ENCODE data around the gene CERT1. TPM values are rescaled to one million over a fixed set of nuclear protein-coding genes. Genes with fewer than 3 reads are reported as not detected.
A peak's percentile ranks its signal among the peaks of the same experiment; 100 is the strongest.
"Not testable (repeated sequence)": the region's sequence is repeated elsewhere in the genome, so short reads cannot be mapped to it uniquely, and the experiment has no call there.

Gene CERT1
- 10.9 and 13.2 TPM in 2 replicates for polyA plus RNA-seq (2014; cell fraction: cytosol; rRNA removed)
- polyA plus RNA-seq (2014; cell fraction: nucleus; rRNA removed), result 7.4 and 10.0 TPM in 2 replicates

DNA sequence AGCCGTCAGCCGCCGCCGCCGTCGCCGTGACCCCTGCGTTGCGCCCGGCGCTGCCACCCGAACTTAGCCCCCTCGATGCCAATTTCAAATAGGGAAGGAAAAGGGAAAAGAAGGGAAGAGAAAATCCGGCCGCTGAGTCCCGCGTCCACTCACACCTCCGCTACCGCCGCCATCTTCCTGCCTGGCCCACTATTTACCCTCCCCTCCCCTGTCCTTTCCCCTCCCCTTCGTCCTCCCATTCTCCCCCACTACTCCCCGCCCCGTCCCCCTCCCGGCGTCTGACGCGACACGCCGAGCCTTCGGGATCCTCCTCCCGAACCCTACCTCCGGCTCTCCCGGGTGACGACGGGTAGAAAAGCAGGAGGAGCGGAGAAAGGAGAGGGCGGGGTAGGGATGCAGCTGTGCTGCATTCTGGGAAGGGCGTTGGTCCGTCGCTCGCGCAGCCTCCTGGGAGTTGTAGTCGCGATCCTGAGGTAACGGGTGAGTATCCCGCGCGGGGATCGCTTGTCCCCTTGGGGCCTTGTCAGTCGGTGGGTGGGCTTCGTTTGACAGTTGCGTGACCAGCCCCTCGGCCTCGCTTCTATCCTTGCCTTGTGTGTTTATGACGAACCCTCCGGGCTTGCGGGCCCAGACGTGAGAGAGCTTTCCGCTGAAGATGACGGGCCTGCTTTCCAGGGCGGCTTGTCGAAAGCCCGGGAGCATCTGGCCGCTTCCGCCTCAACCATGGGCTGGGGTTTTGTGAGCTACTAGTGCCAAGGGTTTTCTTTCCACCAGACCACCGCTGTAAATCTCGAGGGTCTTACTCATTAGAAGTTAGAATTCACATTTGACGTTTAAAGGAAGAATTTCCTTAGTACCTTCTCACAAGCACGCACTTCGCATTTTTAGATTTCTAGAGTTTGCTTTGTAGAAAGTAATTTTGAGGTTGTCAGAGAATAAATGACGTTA, at the start of gene CERT1, which contains the start of gene POLK:
Gene CERT1, minus strand, starts transcription at position 195 of the 948 bp plus-strand sequence. CDS start 422 bp downstream, outside the sequence.
Gene POLK, plus strand, starts transcription at position 457 of the 948 bp plus-strand sequence.
- peak; percentile 98 for DNase-seq (ENCODE audit: low spot score)

- DNase-seq (ENCODE audit: low spot score), result not testable (repeated sequence)
Observed at GRCh38 chr5:75560655-75561054, 49.2 kb upstream of the CERT1 start.

- DNase-seq (ENCODE audit: low spot score), result no peak
Observed at GRCh38 chr5:75558981-75559632, 47.7 kb upstream of the CERT1 start.

DNA sequence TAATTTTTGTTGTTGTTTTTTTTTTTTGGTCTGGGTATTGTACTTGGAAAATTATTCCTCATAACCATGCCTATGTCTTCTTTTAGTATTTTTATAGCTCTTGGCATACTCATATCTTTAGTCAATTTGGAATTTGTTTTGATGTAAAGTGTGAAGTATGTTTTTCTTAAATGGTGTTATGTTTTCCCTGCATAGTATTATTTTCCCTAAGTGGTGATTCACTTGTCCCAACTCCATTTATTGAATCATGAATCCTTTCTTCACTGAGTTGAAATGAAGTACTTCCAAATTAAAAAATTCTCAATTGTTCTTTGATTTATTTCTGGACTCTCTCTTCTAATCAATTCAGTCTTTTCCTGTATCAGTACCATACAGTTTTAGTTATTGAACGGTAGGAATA, 46.8 kb upstream of the CERT1 start:
- DNase-seq (ENCODE audit: low spot score), result no peak

DNA sequence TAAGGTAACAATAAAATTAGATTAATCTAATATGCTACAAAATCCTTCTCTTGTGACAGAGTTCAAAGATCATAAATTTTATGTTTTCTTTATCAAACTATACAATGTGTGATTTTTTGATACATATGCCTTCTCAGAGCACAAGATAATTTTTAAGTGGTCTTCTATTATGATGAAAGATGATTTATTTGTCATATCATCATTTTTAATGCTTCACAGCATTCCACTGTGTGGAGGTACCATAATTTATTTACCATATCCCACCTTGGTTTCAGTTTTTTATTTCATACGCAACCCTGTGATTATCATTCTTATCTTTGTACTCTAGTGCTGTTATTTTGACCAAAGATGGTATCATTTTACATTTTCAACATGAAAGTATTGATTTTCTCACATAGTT, 41.9 kb upstream of the CERT1 start:
- DNase-seq (ENCODE audit: low spot score), result no peak

- DNase-seq (ENCODE audit: low spot score), result no peak
Observed at GRCh38 chr5:75552764-75553163, 41.3 kb upstream of the CERT1 start.

DNA sequence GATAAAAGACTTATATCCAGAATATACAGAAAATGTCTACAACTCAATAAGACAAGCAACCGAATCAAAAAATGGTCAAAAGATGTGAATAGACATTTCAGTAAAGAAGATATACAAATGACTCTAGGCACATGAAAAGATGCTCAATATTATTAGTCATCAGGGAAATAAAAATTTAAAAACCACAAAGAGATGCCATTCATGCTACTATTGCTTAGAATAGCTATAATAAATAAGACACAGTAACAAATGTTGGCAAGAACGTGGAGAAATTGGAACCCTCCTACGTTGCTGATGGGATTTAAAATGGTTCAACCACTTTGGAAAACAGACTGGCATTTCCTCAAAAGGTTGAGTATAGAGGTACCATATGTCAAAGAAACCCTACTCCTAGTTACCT, 40.0 kb upstream of the CERT1 start:
- no peak for DNase-seq (ENCODE audit: low spot score)

GRCh38 chr5:75550597-75550996, 39.2 kb upstream of the CERT1 start:
- no peak for DNase-seq (ENCODE audit: low spot score)

GRCh38 chr5:75547812-75548211, 36.4 kb upstream of the CERT1 start:
- DNase-seq (ENCODE audit: low spot score), result no peak

GRCh38 chr5:75546830-75547229, 35.4 kb upstream of the CERT1 start:
- DNase-seq (ENCODE audit: low spot score), result no peak

DNA sequence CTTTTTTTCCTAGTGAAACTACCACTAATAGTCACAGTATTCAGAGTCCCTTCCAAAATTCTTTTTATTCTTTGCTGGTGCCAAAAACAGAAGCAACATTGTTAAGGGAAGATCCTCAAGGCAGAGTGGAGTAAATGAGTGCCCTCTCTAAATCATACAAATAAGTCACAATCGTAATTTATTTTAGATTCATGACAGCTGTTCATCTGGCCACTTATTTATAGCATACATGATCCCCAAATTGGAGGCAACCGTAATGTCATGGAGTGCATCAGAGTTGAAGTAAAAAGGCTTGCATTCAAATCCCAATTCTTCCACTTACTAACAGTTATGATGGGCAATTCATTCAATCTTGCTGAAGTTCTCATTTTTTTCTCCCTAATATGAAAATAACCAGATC, 33.7 kb upstream of the CERT1 start:
- DNase-seq (ENCODE audit: low spot score), result no peak

GRCh38 chr5:75538211-75538610, 26.8 kb upstream of the CERT1 start:
- no peak for DNase-seq (ENCODE audit: low spot score)

GRCh38 chr5:75536694-75537360, 25.4 kb upstream of the CERT1 start:
- DNase-seq (ENCODE audit: low spot score), result no peak

GRCh38 chr5:75536147-75536546, 24.7 kb upstream of the CERT1 start:
- no peak for DNase-seq (ENCODE audit: low spot score)

DNA sequence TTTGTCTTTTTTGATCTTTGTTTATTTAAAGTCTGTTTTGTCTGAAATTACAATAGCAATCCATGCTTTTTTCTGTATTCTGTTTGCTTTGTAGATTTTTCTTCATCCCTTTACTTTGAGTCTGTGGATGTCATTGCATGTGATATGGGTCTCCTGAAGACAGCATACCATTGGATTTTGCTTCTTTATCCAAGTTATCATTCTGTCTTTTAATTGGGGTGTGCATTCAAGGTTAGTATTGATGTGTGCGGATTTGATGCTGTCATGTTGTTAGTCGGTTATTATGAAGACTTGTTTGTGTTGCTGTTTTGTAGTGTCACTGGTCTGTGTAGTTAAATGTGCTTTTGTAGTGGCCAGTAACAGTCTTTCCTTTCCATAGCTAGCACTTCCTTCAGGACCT, 23.3 kb upstream of the CERT1 start:
- DNase-seq (ENCODE audit: low spot score), result no peak

GRCh38 chr5:75533716-75534115, 22.3 kb upstream of the CERT1 start:
- DNase-seq (ENCODE audit: low spot score), result not testable (repeated sequence)

- DNase-seq (ENCODE audit: low spot score), result no peak
Observed at GRCh38 chr5:75532190-75532589, 20.8 kb upstream of the CERT1 start.

- DNase-seq (ENCODE audit: low spot score), result no peak
Observed at GRCh38 chr5:75529185-75529584, 17.8 kb upstream of the CERT1 start.

DNA sequence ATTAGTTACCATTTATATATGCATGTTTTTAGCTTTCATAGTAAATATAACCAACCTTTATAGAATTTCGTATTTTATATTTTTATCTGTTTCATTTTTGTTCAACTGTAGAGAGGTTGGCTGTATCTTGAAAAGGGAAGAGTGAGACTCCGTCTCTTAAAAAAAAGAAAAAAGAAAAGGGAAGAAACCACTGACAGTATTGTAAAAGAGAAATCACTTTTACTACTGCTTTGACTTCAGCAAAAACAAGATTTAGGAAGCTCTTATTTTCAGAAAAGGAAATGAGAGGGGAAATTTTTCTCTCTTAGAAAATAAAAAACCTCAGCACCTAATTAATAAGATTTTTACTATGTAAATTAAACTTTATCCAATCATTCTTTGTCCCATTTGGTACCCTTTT, 14.6 kb upstream of the CERT1 start:
- no peak for DNase-seq (ENCODE audit: low spot score)

DNA sequence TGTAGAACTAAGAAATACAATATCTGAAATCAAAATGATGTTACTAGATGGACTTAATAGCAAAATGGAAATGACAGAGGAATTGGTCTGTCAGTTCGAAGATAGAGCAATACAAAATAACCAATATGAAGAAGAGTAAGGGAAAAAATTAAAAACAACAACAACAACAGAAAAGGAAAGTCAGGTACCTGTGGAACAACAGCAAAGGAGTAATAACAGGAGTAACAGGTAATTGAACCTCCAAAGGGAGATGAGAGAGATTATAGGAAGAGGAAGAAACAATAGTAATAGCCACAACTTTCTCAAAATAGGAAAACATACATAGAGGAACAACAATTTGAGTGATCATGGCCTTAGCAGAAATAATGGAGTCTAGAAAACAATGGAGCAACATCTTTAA, 13.9 kb upstream of the CERT1 start:
- DNase-seq (ENCODE audit: low spot score), result no peak

DNA sequence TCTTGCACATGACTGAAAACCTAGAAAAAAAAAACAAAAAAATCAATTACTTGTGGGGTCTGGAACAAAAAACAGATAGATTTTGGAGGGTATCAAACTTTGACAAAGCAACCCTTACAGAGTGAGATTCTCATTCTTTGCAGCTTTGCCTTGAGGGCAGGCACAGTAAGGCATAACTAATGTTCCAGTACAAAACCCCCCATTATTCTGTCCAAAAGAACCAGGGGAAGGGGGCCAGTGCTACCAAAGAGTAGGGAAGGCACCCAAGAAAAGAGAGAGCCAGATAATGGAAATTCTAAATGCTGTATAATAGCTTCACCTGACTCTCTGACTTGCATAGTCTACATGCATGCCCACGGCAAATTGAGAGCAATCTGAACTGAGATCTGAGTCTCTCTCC, 13.2 kb upstream of the CERT1 start:
- DNase-seq (ENCODE audit: low spot score), result no peak

DNA sequence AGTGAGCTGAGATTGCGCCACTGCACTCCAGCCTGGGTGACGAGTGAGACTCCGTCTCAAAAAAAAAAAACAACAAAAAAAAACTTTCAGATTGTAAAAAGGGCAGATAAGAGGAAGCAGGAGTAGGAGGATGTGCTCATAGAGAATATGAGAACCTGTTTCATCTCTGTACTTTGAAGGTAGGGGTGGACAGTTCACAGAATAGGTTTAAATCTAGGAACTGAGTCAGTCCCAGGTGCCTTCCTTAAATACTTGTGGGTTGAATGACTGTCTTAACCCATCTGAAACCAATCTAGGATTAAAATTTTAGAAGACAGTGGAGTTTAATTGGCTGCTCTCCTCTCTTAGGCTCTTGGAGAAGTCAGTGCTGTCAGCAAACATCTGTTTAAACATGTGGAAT, 12.6 kb upstream of the CERT1 start:
- no peak for DNase-seq (ENCODE audit: low spot score)

Data from SK-N-DZ (cell line).